CD4-positive, CD25-positive, alpha-beta regulatory T cell (primary cell): ENCODE measurements around the gene ANKS1B. TPM values are rescaled to one million over a fixed set of nuclear protein-coding genes. Genes with fewer than 3 reads are reported as not detected.

Source experiments
- ATAC-seq, 2 donors: fragments of 150-1000 bp; cut with Tn5 transposase; one replicate each; pipeline ENCODE4 v1.10.0; 2021; ENCODE audit warnings: low read depth in 2 of 2, moderate number of reproducible peaks in 2 of 2, moderate library complexity in 1 of 2
- DNase-seq, 3 donors: peaks; one replicate each; pipeline versions ENCODE4 v3.0.0 to v3.0.0-alpha.2; 2012 to 2022; ENCODE audit warnings: mixed read lengths in 1 of 3
- H3K27ac ChIP-seq: one replicate; pipeline ENCODE4 v1.7.0; 2013; ENCODE audit warnings: mild to moderate bottlenecking, low read length; ENCODE audit not compliant: insufficient read depth, poor library complexity, severe bottlenecking
- H3K27me3 ChIP-seq: one replicate; pipeline ENCODE4 v1.7.0; 2013; ENCODE audit warnings: low read length; ENCODE audit not compliant: control insufficient read depth, insufficient read depth
- H3K36me3 ChIP-seq: one replicate; pipeline ENCODE4 v1.7.0; 2013; ENCODE audit warnings: mild to moderate bottlenecking, low read length, moderate library complexity; ENCODE audit not compliant: control insufficient read depth, insufficient read depth
- H3K4me1 ChIP-seq: 2 replicates; pipeline ENCODE4 v1.7.0; 2013; ENCODE audit warnings: mild to moderate bottlenecking, low read length; ENCODE audit not compliant: insufficient read depth, control insufficient read depth, poor library complexity, severe bottlenecking
- H3K4me3 ChIP-seq: one replicate; pipeline ENCODE4 v1.7.0; 2013; ENCODE audit warnings: low read depth, mild to moderate bottlenecking, low read length, moderate library complexity
- H3K9me3 ChIP-seq, 2 experiments: 1 replicate in 1 of 2; 2 replicates in 1 of 2; pipeline ENCODE4 v1.7.0; 2013; ENCODE audit warnings: low read length in 2 of 2, mild to moderate bottlenecking in 1 of 2, moderate library complexity in 1 of 2; ENCODE audit not compliant: control insufficient read depth in 2 of 2
- H3K27ac Mint-ChIP-seq, 3 donors: one replicate each; pipeline ENCODE4 v1.8.0; 2020 to 2022; ENCODE audit warnings: mild to moderate bottlenecking in 3 of 3, mixed read lengths in 3 of 3, moderate library complexity in 2 of 3
- H3K27me3 Mint-ChIP-seq: one replicate; pipeline ENCODE4 v1.8.0; 2022; ENCODE audit warnings: mild to moderate bottlenecking, mixed read lengths
- H3K36me3 Mint-ChIP-seq: one replicate; pipeline ENCODE4 v1.8.0; 2020; ENCODE audit warnings: mixed read lengths
- H3K4me1 Mint-ChIP-seq, 4 donors: one replicate each; pipeline ENCODE4 v1.8.0; 2020 to 2022; ENCODE audit warnings: mixed read lengths in 4 of 4, mild to moderate bottlenecking in 1 of 4
- H3K4me3 Mint-ChIP-seq, 4 donors: one replicate each; pipeline ENCODE4 v1.8.0; 2020 to 2022; ENCODE audit warnings: mild to moderate bottlenecking in 4 of 4, mixed read lengths in 4 of 4, moderate library complexity in 3 of 4
- H3K9me3 Mint-ChIP-seq, 7 donors: one replicate each; pipeline ENCODE4 v1.8.0; 2020 to 2022; ENCODE audit warnings: mixed read lengths in 7 of 7, mild to moderate bottlenecking in 3 of 7, moderate library complexity in 2 of 7
- polyA plus RNA-seq, 4 donors: library from polyadenylated mRNA; unstranded; fragments of 300-500 nt; fragmentation: Illumina TruSeq; gene quantifications; one replicate each; pipeline ENCODE4 v1.2.3, GENCODE V29; 2021
- total RNA-seq: library from RNA; stranded (reverse); gene quantifications from one replicate; pipeline ENCODE4 v1.2.3, GENCODE V29; 2022

Gene ANKS1B
- total and polyA plus RNA-seq, 5 donors from 2014 or later = 4.0 to 15.9 (median 9.5) TPM

GRCh38 chr12:99553461-99553860 lies 431.3 kb downstream of the ANKS1B start:
- peaks cover 5% of the 10 kb centered on the region for H3K27me3 Mint-ChIP-seq
- H3K36me3 ChIP-seq = no peaks in the 10 kb centered on the region
- DNase-seq = no peak
- no peak overlapping the region for H3K27ac ChIP-seq
- no peak for ATAC-seq
- no peaks in the 10 kb centered on the region for H3K4me1 Mint-ChIP-seq
- H3K9me3 ChIP-seq = no peaks in the 10 kb centered on the region
- H3K4me3 Mint-ChIP-seq = no peak overlapping the region
- no peaks in the 10 kb centered on the region for H3K4me1 ChIP-seq
- H3K27ac Mint-ChIP-seq = no peak overlapping the region
- H3K4me3 ChIP-seq = no peak overlapping the region
- H3K36me3 Mint-ChIP-seq = no peaks in the 10 kb centered on the region
- peaks cover 0 to 14% (median 6%) of the 10 kb centered on the region in 7 donors for H3K9me3 Mint-ChIP-seq
- H3K27me3 ChIP-seq = no peaks in the 10 kb centered on the region

GRCh38 chr12:99552022-99552421 lies 432.7 kb downstream of the ANKS1B start:
- H3K27ac Mint-ChIP-seq = no peak overlapping the region

GRCh38 chr12:99549651-99550050 lies 435.1 kb downstream of the ANKS1B start:
- no peaks in the 10 kb centered on the region for H3K4me1 Mint-ChIP-seq
- Histone ChIP-seq H3K27me3 (no peaks in the 10 kb centered on the region), H3K9me3 (peaks cover 0 to 3% of the 10 kb centered on the region in 2 experiments), H3K4me1 (no peaks in the 10 kb centered on the region), H3K36me3 (no peaks in the 10 kb centered on the region), H3K27ac (no peak overlapping the region), H3K4me3 (no peak overlapping the region)
- no peak for DNase-seq
- H3K9me3 Mint-ChIP-seq = peaks cover 0 to 9% (median 5%) of the 10 kb centered on the region in 7 donors
- H3K36me3 Mint-ChIP-seq = no peaks in the 10 kb centered on the region
- H3K27ac Mint-ChIP-seq = no peak overlapping the region
- H3K27me3 Mint-ChIP-seq = peaks cover 5% of the 10 kb centered on the region
- H3K4me3 Mint-ChIP-seq = no peak overlapping the region
- no peak for ATAC-seq

More at GRCh38 chr12:99552022-99552421, 432.7 kb downstream of the ANKS1B start:
- Histone ChIP-seq H3K27me3 (no peaks in the 10 kb centered on the region), H3K4me3 (no peak overlapping the region), H3K9me3 (no peaks in the 10 kb centered on the region), H3K27ac (no peak overlapping the region), H3K36me3 (no peaks in the 10 kb centered on the region), H3K4me1 (no peaks in the 10 kb centered on the region)
- H3K27me3 Mint-ChIP-seq = peaks cover 5% of the 10 kb centered on the region
- H3K36me3 Mint-ChIP-seq = no peaks in the 10 kb centered on the region
- no peak for ATAC-seq
- H3K4me1 Mint-ChIP-seq = no peaks in the 10 kb centered on the region
- no peak overlapping the region for H3K4me3 Mint-ChIP-seq
- DNase-seq = no peak
- H3K9me3 Mint-ChIP-seq = peaks cover 0 to 8% (median 5%) of the 10 kb centered on the region in 7 donors

- Mint-ChIP-seq H3K4me1 (no peaks in the 10 kb centered on the region), H3K4me3 (no peak overlapping the region), H3K27ac (no peak overlapping the region), H3K36me3 (no peaks in the 10 kb centered on the region), H3K9me3 (peaks cover 0 to 9% (median 5%) of the 10 kb centered on the region in 7 donors), H3K27me3 (peaks cover 5% of the 10 kb centered on the region)
- H3K27ac ChIP-seq = no peak overlapping the region
- no peaks in the 10 kb centered on the region for H3K36me3 ChIP-seq
- no peaks in the 10 kb centered on the region for H3K4me1 ChIP-seq
- H3K4me3 ChIP-seq = no peak overlapping the region
- H3K9me3 ChIP-seq = peaks cover 0 to 3% of the 10 kb centered on the region in 2 experiments
- no peaks in the 10 kb centered on the region for H3K27me3 ChIP-seq
- no peak for ATAC-seq
- DNase-seq = no peak
Observed at GRCh38 chr12:99549196-99549595, 435.5 kb downstream of the ANKS1B start.

- no peak overlapping the region for H3K27ac ChIP-seq
- peaks cover 0 to 3% of the 10 kb centered on the region in 2 experiments for H3K9me3 ChIP-seq
- no peaks in the 10 kb centered on the region for H3K27me3 ChIP-seq
- no peak for DNase-seq
- no peaks in the 10 kb centered on the region for H3K36me3 Mint-ChIP-seq
- no peak for ATAC-seq
- no peaks in the 10 kb centered on the region for H3K4me1 ChIP-seq
- H3K36me3 ChIP-seq = no peaks in the 10 kb centered on the region
- no peaks in the 10 kb centered on the region for H3K4me1 Mint-ChIP-seq
- H3K27ac Mint-ChIP-seq = no peak overlapping the region
- peaks cover 0 to 5% (median 3%) of the 10 kb centered on the region in 7 donors for H3K9me3 Mint-ChIP-seq
- no peak overlapping the region for H3K4me3 ChIP-seq
- no peak overlapping the region for H3K4me3 Mint-ChIP-seq
- H3K27me3 Mint-ChIP-seq = no peaks in the 10 kb centered on the region
Observed at GRCh38 chr12:99544457-99544856, 440.3 kb downstream of the ANKS1B start.

- Histone ChIP-seq H3K27ac (no peak overlapping the region), H3K9me3 (no peaks in the 10 kb centered on the region), H3K27me3 (no peaks in the 10 kb centered on the region), H3K4me3 (no peak overlapping the region), H3K4me1 (no peaks in the 10 kb centered on the region), H3K36me3 (no peaks in the 10 kb centered on the region)
- Mint-ChIP-seq H3K4me3 (no peak overlapping the region), H3K36me3 (no peaks in the 10 kb centered on the region), H3K9me3 (peaks cover 0 to 8% (median 0%) of the 10 kb centered on the region in 7 donors), H3K27me3 (no peaks in the 10 kb centered on the region), H3K27ac (no peak overlapping the region), H3K4me1 (peaks cover 0 to 6% (median 0%) of the 10 kb centered on the region in 4 donors)
- DNase-seq (no peak), ATAC-seq (no peak)
Observed at GRCh38 chr12:99529966-99530365, 454.8 kb downstream of the ANKS1B start.

- H3K36me3 ChIP-seq = no peaks in the 10 kb centered on the region
- no peaks in the 10 kb centered on the region for H3K27me3 ChIP-seq
- ATAC-seq (no peak), DNase-seq (no peak)
- H3K4me1 Mint-ChIP-seq = peaks cover 0 to 6% (median 0%) of the 10 kb centered on the region in 4 donors
- H3K4me3 ChIP-seq = no peak overlapping the region
- no peak overlapping the region for H3K27ac ChIP-seq
- no peaks in the 10 kb centered on the region for H3K36me3 Mint-ChIP-seq
- H3K27me3 Mint-ChIP-seq = no peaks in the 10 kb centered on the region
- H3K4me1 ChIP-seq = no peaks in the 10 kb centered on the region
- H3K27ac Mint-ChIP-seq = no peak overlapping the region
- no peak overlapping the region for H3K4me3 Mint-ChIP-seq
- no peaks in the 10 kb centered on the region for H3K9me3 ChIP-seq
- peaks cover 0 to 5% (median 0%) of the 10 kb centered on the region in 7 donors for H3K9me3 Mint-ChIP-seq
Observed at GRCh38 chr12:99528478-99528877, 456.3 kb downstream of the ANKS1B start.

GRCh38 chr12:99523853-99524252 lies 460.9 kb downstream of the ANKS1B start:
- peaks cover 0 to 7% (median 0%) of the 10 kb centered on the region in 7 donors for H3K9me3 Mint-ChIP-seq

More at GRCh38 chr12:99523853-99524252, 460.9 kb downstream of the ANKS1B start:
- H3K27me3 Mint-ChIP-seq = no peaks in the 10 kb centered on the region
- no peak overlapping the region for H3K4me3 ChIP-seq
- no peak overlapping the region for H3K27ac ChIP-seq
- ATAC-seq = no peak
- no peak overlapping the region for H3K27ac Mint-ChIP-seq
- no peaks in the 10 kb centered on the region for H3K9me3 ChIP-seq
- no peaks in the 10 kb centered on the region for H3K36me3 ChIP-seq
- DNase-seq = no peak
- H3K27me3 ChIP-seq = no peaks in the 10 kb centered on the region
- H3K4me1 ChIP-seq = no peaks in the 10 kb centered on the region
- H3K4me1 Mint-ChIP-seq = peaks cover 0 to 6% (median 0%) of the 10 kb centered on the region in 4 donors
- H3K36me3 Mint-ChIP-seq = no peaks in the 10 kb centered on the region
- no peak overlapping the region for H3K4me3 Mint-ChIP-seq
